NCI-H774 (cell line): Measurements from ENCODE around the gene ENDOD1.
A peak's percentile ranks its signal among the peaks of the same experiment; 100 is the strongest.

Source experiments
- DNase-seq: peaks from one replicate; lab custom pipeline; 2025; lab: John Stamatoyannopoulos, UW

The ENDOD1 gene

GRCh38 chr11:95143106-95143681 is 53.5 kb downstream of the ENDOD1 start:
- no peak for DNase-seq

- no peak for DNase-seq
These were observed 54.9 kb downstream of the ENDOD1 start for GRCh38 chr11:95144313-95145235.

DNA sequence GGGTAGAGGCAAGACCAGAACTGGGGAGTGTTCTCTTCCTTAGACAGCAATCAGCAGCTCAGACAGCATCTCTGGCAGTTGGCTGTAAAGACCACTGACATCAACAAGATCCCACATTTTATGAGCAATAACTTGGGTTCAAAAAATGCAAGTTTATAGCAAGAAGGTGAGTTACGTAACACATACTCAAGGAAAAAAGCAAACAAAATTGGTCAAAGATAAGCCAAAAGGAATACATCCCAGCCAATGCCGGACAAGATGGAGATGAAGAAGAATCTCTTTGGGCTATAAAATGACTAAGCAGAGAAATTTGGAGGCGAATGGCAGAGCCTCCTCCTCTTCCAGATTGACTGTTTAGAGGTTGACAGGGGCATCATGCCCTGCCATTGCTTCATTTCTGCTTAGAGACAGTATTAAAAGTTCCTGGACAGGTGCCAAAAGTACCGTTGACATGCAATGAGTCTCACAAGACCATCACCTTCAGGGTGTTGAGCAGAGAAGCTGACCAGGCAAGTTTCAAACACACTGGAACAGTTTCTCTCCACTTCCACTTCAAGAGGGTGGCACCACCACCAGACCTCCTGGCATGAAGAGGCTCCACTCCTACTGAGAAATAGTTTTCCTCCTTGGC is 55.9 kb downstream of the ENDOD1 start:
- DNase-seq, result no peak

- no peak for DNase-seq
These were observed 57.8 kb downstream of the ENDOD1 start for GRCh38 chr11:95147364-95147905.

DNA sequence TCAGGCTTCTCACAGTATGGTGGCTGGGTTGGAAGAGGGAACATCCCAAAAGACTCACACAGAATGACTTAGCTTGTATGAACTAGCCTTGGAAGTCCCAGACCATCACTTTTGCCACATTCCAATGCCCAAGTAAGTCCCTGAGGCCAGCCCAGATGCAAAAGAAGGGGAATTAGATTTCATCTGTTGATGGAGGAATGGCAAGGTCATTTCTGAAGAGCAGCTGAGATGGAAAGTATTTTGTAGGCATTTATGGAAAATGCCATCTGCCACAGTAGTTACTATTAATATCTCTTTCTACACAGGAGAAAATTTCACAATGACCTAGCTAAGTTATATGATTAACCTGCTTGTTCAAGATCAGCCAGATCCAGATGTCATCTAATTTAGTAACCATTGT is 58.8 kb downstream of the ENDOD1 start:
- no peak for DNase-seq

GRCh38 chr11:95148938-95149337 is 59.3 kb downstream of the ENDOD1 start:
- DNase-seq, result no peak

DNA sequence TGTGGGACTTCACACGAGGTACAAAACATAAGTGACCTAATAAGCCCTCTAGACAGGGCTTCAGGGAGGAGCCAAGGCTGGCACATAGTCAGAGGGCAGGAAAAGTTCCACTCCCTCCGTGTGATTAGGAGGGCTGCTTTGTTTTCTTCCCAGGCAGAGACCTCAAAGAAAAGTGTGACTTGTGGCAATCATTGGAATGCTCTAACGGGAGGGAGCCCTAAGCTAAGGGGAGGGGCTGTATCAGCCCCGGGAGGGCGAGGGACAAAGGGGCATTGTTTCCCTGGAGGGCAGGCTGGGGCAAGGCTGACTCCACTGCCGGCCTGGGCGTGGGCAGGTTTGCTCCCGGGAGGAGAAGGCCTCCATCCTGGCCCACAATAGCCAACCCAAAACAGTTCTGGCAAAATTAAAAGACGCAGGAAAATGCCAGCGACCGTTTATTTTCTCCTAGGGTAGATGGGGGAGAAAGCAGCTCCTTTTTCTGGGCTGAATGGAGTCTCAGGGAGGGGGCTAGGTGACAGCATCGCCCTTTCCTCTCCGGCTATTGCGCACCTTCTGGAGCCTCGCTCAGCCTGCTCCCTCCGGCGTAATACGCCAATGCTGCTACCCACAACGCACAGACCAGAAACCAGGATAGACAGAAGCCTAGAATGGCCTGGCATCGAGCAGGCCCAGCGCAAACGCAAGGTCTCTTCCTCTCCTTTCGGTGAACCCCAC is 60.2 kb downstream of the ENDOD1 start:
- DNase-seq, result peak; percentile 30

DNA sequence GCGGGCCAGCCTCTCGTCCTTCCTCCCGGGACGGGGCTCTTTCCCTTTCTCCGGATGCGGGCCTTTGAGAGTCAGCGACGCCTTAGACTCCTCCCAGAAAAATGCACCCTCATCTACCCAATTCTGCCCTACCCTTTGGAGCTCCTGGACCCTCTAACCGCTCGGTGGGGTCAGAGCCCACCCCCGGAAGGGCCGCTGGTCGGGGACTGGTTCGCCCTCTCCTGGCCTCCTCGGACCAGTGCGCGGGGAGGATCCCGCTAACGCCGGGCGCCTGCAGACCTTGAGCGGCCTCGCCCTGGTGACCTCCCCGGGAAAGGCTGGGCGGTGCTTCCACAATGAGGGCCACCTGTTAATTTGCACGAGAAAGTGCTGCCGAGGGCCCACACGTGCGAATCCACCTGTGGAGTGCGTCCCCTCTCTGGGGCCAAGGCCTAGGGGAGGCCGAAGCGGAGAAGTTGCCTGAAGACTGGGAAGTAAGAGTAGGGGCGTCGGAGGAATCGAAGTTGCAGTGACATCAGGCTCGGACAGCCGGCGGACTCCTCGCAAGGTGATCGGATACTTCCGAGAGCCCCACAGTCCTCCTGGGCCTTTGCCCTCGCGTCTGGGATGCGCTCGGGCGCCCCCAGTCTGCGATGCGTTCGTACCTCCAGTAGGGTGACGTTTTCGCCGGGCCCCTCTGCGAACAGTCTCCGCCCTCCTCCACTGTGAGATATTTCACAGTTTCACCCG is 61.5 kb downstream of the ENDOD1 start:
- DNase-seq, result peak; percentile 84

DNA sequence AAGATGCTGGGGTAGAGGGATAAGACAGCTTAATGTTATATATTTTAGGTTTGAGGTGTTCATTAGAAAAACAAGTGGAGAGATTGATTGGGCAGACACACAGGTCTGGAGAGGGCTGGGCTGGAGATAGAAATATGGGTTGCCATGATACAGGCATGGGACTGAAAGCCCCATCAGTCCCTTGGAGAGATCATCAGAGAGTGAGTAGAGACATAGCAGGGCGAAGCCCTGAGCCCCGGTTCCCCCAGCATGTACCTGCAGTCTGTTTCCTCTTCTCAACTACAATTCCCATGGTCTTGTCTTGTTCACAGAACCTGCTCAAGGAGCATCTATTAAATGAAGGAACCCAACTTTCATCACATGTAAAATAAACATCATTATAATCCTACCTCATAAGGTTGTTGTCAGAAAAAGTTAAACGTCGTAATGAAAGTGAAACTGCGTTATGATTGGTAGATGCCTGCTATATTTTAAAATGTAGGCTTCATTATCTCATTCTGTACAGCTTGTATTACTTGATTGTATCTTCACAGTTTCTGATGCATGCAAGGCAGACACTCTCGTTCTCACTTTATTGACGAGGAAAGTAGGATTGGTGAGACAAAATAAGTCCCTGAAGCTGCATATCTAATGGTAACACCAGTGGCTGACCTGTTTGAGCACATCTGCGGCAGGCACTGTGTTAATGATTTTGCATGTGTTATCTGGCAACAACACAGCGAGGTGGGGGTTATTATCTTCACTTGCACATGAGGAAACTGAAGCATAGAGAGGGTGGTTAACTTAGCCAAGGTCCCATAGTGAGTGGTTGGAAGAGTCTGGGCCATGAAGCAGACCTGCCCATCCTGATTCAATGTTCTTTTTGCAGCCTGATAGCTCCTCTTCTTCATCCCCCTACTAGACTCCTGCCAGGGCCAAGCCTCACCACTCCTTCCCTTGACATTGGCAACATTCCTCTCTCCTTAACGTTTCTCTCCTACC is 63.5 kb downstream of the ENDOD1 start:
- DNase-seq, result no peak

DNA sequence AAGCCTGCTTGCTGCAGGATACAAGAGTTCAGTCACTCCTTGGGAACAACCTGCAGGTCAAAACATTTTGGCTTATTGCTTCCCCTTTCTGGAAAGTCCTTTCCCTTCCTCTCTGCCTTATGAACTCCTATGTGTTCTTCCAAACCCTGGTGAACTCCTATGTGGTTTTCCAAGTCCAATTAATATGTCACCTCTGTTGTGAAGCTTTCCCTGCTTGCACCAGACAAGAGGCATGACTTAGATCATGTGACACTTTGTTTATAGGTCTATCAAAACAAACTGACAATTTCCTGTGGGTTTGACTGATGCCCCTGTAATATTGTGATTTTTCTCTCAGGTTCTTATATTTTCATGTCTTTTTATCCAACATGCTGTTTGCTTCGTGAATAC is 64.2 kb downstream of the ENDOD1 start:
- no peak for DNase-seq

GRCh38 chr11:95154514-95154913 is 64.9 kb downstream of the ENDOD1 start:
- peak; percentile 22 for DNase-seq

DNA sequence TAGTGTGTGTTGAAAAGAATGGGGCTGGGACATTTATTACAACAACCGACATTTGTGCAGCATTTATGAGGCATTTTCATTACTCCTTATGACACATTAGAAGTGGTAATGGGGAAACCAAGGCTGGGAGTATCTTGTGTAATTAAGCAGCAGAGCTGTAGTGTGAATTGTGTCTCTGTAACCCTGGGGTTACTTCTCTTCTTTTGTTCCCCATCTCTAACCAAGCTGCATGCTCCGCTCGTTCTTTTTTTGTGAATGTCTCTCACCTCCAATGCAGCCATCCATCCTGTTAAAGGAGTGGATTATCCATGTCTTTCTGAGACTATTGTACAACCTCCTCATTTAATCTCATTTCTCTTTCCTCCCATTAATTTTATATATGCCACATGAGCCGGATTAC is 65.7 kb downstream of the ENDOD1 start:
- no peak for DNase-seq

- no peak for DNase-seq
These were observed 66.6 kb downstream of the ENDOD1 start for GRCh38 chr11:95156133-95156721.

DNA sequence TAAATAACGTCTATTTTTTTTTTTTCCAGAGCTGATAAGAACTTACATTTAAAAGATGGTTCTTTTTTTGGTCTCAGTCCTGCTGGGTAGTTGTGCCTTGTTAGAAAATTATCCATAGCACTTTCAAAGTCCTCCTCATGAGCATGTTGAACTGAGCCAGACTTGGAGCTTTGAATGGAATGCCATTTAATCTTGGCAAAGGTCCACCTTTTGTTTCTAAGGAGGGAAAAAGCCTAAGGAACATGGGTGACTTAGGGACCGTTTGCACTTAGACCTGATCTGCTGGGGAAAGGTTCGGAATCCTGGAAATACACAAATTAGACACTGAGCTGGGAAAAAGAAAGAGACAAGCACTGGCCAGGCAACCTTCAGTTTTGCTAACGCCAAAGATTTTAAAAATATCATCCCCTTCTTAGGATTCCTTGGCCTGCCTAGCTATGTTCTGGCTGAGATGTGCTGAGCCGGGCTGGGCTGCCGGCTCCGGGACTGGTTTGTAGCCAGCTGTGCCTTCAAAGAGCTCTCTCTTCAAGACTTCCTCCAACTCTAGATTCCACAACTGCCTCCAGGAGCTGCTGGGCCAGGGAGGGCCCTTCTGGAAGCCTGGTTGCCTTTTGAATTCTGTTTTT is 67.4 kb downstream of the ENDOD1 start:
- DNase-seq, result no peak

DNA sequence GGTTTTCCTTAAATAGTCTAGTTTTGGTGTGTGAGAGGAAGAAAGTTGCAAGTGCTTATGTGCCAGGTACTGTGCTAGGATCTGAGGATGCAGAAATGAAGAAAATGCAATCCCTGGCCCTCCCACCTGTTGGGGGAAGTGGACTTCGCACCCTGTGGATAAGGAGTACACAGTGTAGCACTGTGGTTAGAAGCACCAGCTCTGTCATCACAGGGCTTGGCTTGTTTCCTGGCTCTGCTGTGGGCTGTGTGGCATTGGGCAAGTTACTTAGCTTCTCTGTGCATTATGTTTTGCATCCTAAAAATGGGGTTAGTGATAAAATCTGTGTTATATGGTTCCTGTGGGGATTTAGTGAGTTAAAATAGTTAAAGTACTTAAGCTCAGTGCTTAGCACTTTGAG is 68.2 kb downstream of the ENDOD1 start:
- no peak for DNase-seq

GRCh38 chr11:95161248-95161647 is 71.6 kb downstream of the ENDOD1 start:
- no peak for DNase-seq

GRCh38 chr11:95163106-95163505 is 73.5 kb downstream of the ENDOD1 start:
- DNase-seq, result no peak

GRCh38 chr11:95165638-95166037 is 76.0 kb downstream of the ENDOD1 start:
- no peak for DNase-seq

- DNase-seq, result no peak
These were observed 77.1 kb downstream of the ENDOD1 start for GRCh38 chr11:95166781-95167180.
